SK-N-MC (cell line): Measurements from ENCODE around the gene PPP1CB.

ENCODE experiments used
- EZH2 ChIP-seq: fragments of 200-600 bp; sonication (generic); IDR thresholded peaks from one replicate; pipeline ENCODE4 v1.6.1; 2017; ENCODE audit warnings: antibody characterized with exemption
- FOXP2 ChIP-seq: optimal IDR thresholded peaks from 2 replicates; pipeline ENCODE3; 2011; ENCODE audit warnings: mild to moderate bottlenecking, moderate library complexity; ENCODE audit not compliant: insufficient read depth; ENCODE audit errors: extremely low read length, control extremely low read depth
- POLR2AphosphoS5 ChIP-seq: IDR thresholded peaks from 2 replicates; pipeline ENCODE4 v1.6.1; 2012; ENCODE audit warnings: mild to moderate bottlenecking, low read depth, low read length, borderline replicate concordance

- TF ChIP-seq EZH2: no peak
- no peak for TF ChIP-seq POLR2AphosphoS5
- no peak for TF ChIP-seq FOXP2
Observed at GRCh38 chr2:28747714-28748113, 3.9 kb upstream of the PPP1CB start.
